Measurements from ENCODE around the gene AGPAT3. TPM values are rescaled to one million over a fixed set of nuclear protein-coding genes. Genes with fewer than 3 reads are reported as not detected.

Gene AGPAT3
- polyA plus RNA-seq, 2 of the 4 experiments (the other 2 are of a cell fraction), result 18.2 to 20.3 TPM

DNA sequence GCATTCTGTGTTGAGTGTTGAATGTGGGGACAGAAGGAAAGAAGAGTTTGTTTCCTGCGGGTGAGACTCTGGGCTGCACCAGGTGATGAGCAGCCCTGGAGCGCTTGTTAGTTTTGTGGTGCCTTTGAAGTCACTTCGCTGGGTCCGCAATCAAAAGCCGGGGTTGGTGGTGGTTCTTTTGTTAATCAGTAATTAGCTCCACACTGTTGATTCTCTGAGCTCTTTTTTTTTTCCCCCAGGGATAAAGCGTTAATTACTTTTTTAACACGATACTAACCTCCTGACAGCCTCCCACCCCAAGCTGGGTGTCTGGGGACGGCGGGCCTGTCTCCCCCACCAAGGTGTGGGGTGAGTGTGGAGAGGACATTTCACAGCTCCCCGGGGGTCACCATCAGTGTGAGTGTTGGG lies 56.6 kb downstream of the AGPAT3 start:
- no peak overlapping the region for H3K4me2 ChIP-seq
- DNase-seq (ENCODE audit: low read depth in 1 of 2, low spot score in 1 of 2), result no peak
- no peak for ATAC-seq
- no peak for FAIRE-seq
- H3K27ac ChIP-seq, result no peak overlapping the region
- TF ChIP-seq NFE2L2 (conservative IDR thresholded peaks at IDR 0.05; ENCODE audit: low read length), result no peak
- no peak for TF ChIP-seq SMC3 (IDR thresholded peaks at IDR 0.05)
- TF ChIP-seq ESRRA (IDR thresholded peaks at IDR 0.05; ENCODE audit: borderline replicate concordance, low read length), result no peak
- no peak for TF ChIP-seq KDM1A (IDR thresholded peaks at IDR 0.05; ENCODE audit: low read depth)
- TF ChIP-seq, protein P1, sequence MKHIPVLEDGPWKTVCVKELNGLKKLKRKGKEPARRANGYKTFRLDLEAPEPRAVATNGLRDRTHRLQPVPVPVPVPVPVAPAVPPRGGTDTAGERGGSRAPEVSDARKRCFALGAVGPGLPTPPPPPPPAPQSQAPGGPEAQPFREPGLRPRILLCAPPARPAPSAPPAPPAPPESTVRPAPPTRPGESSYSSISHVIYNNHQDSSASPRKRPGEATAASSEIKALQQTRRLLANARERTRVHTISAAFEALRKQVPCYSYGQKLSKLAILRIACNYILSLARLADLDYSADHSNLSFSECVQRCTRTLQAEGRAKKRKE (CRISPR knock-in tag; IDR thresholded peaks at IDR 0.05; ENCODE audit: low read depth), result no peak
- TF ChIP-seq TFCP2L1 (CRISPR knock-in tag; IDR thresholded peaks at IDR 0.05), result no peak
- TF ChIP-seq EHMT2 (IDR thresholded peaks at IDR 0.05; ENCODE audit: low read depth), result no peak
- no peak for TF ChIP-seq JUN (IDR thresholded peaks at IDR 0.05)
- TF ChIP-seq RARB (CRISPR knock-in tag; IDR thresholded peaks at IDR 0.05), result no peak
- no peak for TF ChIP-seq EHF (CRISPR knock-in tag; IDR thresholded peaks at IDR 0.05)
- TF ChIP-seq, protein P2, sequence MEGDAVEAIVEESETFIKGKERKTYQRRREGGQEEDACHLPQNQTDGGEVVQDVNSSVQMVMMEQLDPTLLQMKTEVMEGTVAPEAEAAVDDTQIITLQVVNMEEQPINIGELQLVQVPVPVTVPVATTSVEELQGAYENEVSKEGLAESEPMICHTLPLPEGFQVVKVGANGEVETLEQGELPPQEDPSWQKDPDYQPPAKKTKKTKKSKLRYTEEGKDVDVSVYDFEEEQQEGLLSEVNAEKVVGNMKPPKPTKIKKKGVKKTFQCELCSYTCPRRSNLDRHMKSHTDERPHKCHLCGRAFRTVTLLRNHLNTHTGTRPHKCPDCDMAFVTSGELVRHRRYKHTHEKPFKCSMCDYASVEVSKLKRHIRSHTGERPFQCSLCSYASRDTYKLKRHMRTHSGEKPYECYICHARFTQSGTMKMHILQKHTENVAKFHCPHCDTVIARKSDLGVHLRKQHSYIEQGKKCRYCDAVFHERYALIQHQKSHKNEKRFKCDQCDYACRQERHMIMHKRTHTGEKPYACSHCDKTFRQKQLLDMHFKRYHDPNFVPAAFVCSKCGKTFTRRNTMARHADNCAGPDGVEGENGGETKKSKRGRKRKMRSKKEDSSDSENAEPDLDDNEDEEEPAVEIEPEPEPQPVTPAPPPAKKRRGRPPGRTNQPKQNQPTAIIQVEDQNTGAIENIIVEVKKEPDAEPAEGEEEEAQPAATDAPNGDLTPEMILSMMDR (IDR thresholded peaks at IDR 0.05), result no peak
- TF ChIP-seq MAFK (IDR thresholded peaks at IDR 0.05; ENCODE audit: partially characterized antibody), result no peak
- no peak for TF ChIP-seq RAD21 (conservative IDR thresholded peaks at IDR 0.05 in 1 of 2, IDR thresholded peaks at IDR 0.05 in 1 of 2)
- TF ChIP-seq FOSB (CRISPR knock-in tag; IDR thresholded peaks at IDR 0.05), result no peak
- TF ChIP-seq, protein P3, sequence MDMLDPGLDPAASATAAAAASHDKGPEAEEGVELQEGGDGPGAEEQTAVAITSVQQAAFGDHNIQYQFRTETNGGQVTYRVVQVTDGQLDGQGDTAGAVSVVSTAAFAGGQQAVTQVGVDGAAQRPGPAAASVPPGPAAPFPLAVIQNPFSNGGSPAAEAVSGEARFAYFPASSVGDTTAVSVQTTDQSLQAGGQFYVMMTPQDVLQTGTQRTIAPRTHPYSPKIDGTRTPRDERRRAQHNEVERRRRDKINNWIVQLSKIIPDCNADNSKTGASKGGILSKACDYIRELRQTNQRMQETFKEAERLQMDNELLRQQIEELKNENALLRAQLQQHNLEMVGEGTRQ (IDR thresholded peaks at IDR 0.05), result no peak
- TF ChIP-seq MYC (IDR thresholded peaks at IDR 0.05; ENCODE audit: borderline replicate concordance, low read length), result no peak
- TF ChIP-seq, protein P4, sequence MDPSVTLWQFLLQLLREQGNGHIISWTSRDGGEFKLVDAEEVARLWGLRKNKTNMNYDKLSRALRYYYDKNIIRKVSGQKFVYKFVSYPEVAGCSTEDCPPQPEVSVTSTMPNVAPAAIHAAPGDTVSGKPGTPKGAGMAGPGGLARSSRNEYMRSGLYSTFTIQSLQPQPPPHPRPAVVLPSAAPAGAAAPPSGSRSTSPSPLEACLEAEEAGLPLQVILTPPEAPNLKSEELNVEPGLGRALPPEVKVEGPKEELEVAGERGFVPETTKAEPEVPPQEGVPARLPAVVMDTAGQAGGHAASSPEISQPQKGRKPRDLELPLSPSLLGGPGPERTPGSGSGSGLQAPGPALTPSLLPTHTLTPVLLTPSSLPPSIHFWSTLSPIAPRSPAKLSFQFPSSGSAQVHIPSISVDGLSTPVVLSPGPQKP (IDR thresholded peaks at IDR 0.05; ENCODE audit: low read depth, low read length), result no peak
- WGBS (ENCODE audit: missing lambda C conversion rate), result 91% methylated on average over 10 of the region's 10 CpGs
- no peaks in the 10 kb centered on the region for H3K9me3 ChIP-seq
- H3K4me1 ChIP-seq, result no peaks in the 10 kb centered on the region
- H3K4me3 ChIP-seq, result no peak overlapping the region
- POLR2A ChIA-PET, result no interaction called here
- CTCF ChIA-PET, result interaction anchor here (1.6 kb wide), 1 partner anchor 17 kb away, joined by 6 read pairs; no protein-coding TSS in a partner anchor

DNA sequence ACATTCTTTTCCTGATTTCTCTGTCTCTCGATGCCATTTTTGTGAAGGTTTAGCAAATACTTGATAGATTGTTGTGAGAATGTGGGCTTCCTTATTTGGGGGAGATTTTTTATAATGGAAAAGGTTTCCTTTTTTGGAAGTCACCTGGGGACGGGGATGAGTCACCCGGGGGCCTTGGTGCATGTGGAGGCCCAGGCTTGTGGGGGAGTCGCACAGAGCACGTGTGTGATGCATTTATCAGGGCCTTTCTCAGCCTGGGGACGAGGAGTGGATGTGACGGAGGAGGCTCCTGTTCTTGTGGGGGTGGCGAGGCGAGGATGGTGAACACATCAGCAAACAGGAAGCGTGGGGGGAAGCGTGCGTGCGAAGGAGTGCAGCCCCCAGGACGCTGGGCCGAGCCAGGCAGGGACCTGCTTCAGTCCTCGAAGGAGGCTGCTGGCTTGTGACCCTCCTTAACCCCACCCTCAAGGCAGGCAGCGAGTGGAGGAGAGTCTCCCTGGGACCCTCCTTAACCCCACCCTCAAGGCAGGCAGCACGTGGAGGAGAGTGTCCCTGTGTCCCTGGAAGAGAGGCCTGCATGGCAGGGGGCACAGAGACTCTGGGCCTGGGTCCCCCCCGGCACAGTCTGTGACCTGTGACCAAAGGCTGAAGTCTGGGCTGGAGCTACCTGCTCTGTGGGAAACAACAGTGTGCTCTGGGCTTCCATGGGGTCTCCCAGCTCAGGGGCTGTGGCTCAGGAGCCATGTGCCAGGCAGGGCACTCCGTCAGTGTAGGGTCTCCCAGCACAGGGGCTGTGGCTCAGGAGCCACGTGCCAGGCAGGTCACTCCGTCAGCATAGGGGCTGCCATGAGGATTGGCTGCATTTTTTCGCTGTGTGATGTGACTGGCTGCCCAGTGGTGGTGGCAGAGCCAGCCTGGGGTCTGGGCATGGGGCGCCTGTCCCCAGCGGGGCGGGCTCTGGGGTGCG lies 57.2 kb downstream of the AGPAT3 start:
- FAIRE-seq (no peak), DNase-seq (ENCODE audit: low read depth in 1 of 2, low spot score in 1 of 2) (no peak), ATAC-seq (no peak)
- Histone ChIP-seq H3K27ac (no peak overlapping the region), H3K4me2 (no peak overlapping the region), H3K4me3 (no peak overlapping the region), H3K4me1 (no peaks in the 10 kb centered on the region), H3K9me3 (no peaks in the 10 kb centered on the region)
- POLR2A ChIA-PET, result no interaction called here
- WGBS (ENCODE audit: missing lambda C conversion rate), result 92% methylated on average over 19 of the region's 27 CpGs
- CTCF ChIA-PET, result interaction anchor here (1.6 kb wide), 1 partner anchor 16 kb away, joined by 6 read pairs; no protein-coding TSS in a partner anchor
- TF ChIP-seq NPAS2 (CRISPR knock-in tag; IDR thresholded peaks at IDR 0.05; ENCODE audit: borderline replicate concordance), result no peak
- TF ChIP-seq, protein P5, sequence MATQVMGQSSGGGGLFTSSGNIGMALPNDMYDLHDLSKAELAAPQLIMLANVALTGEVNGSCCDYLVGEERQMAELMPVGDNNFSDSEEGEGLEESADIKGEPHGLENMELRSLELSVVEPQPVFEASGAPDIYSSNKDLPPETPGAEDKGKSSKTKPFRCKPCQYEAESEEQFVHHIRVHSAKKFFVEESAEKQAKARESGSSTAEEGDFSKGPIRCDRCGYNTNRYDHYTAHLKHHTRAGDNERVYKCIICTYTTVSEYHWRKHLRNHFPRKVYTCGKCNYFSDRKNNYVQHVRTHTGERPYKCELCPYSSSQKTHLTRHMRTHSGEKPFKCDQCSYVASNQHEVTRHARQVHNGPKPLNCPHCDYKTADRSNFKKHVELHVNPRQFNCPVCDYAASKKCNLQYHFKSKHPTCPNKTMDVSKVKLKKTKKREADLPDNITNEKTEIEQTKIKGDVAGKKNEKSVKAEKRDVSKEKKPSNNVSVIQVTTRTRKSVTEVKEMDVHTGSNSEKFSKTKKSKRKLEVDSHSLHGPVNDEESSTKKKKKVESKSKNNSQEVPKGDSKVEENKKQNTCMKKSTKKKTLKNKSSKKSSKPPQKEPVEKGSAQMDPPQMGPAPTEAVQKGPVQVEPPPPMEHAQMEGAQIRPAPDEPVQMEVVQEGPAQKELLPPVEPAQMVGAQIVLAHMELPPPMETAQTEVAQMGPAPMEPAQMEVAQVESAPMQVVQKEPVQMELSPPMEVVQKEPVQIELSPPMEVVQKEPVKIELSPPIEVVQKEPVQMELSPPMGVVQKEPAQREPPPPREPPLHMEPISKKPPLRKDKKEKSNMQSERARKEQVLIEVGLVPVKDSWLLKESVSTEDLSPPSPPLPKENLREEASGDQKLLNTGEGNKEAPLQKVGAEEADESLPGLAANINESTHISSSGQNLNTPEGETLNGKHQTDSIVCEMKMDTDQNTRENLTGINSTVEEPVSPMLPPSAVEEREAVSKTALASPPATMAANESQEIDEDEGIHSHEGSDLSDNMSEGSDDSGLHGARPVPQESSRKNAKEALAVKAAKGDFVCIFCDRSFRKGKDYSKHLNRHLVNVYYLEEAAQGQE (IDR thresholded peaks at IDR 0.05), result no peak
- TF ChIP-seq MYC (IDR thresholded peaks at IDR 0.05; ENCODE audit: borderline replicate concordance, low read length), result no peak
- TF ChIP-seq, protein P6, sequence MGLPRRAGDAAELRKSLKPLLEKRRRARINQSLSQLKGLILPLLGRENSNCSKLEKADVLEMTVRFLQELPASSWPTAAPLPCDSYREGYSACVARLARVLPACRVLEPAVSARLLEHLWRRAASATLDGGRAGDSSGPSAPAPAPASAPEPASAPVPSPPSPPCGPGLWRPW (IDR thresholded peaks at IDR 0.05), result no peak
- TF ChIP-seq, protein P7, sequence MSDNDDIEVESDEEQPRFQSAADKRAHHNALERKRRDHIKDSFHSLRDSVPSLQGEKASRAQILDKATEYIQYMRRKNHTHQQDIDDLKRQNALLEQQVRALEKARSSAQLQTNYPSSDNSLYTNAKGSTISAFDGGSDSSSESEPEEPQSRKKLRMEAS (IDR thresholded peaks at IDR 0.05), result no peak
- TF ChIP-seq POLR2A (IDR thresholded peaks at IDR 0.05; ENCODE audit: low read length), result no peak
- TF ChIP-seq, protein P8, sequence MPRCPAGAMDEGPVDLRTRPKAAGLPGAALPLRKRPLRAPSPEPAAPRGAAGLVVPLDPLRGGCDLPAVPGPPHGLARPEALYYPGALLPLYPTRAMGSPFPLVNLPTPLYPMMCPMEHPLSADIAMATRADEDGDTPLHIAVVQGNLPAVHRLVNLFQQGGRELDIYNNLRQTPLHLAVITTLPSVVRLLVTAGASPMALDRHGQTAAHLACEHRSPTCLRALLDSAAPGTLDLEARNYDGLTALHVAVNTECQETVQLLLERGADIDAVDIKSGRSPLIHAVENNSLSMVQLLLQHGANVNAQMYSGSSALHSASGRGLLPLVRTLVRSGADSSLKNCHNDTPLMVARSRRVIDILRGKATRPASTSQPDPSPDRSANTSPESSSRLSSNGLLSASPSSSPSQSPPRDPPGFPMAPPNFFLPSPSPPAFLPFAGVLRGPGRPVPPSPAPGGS (IDR thresholded peaks at IDR 0.05), result no peak
- no peak for TF ChIP-seq KDM1A (IDR thresholded peaks at IDR 0.05; ENCODE audit: low read depth)
